GM23338 (cell line): ENCODE measurements around the gene TSPAN4. TPM values are rescaled to one million over a fixed set of nuclear protein-coding genes. Genes with fewer than 3 reads are reported as not detected.

Experiments used
- ATAC-seq: fragments of 200-7000 bp; cut with Tn5 transposase; 3 replicates; pipeline ENCODE4 v1.9.1; 2020
- DNase-seq: peaks from one replicate; pipeline ENCODE4 v3.0.0-alpha.2; 2015; ENCODE audit warnings: low spot score
- H2AFZ ChIP-seq: fragments of 200-600 bp; sonication (generic); 2 replicates; pipeline ENCODE4 v1.8.0; 2016; ENCODE audit warnings: antibody characterized with exemption, mild to moderate bottlenecking, moderate library complexity
- H3F3A ChIP-seq: fragments of 200-600 bp; sonication (generic); replicated peaks from 2 replicates; pipeline ENCODE4 v1.8.0; 2017; ENCODE audit warnings: antibody characterized with exemption, mixed run types, low read depth
- H3K27ac ChIP-seq: fragments of 200-600 bp; sonication (generic); 2 replicates; pipeline ENCODE4 v1.6.1; 2016; ENCODE audit warnings: low read depth
- H3K27me3 ChIP-seq: fragments of 200-600 bp; sonication (generic); 2 replicates; pipeline ENCODE4 v1.8.0; 2016; ENCODE audit warnings: mild to moderate bottlenecking, mixed run types, moderate library complexity; ENCODE audit not compliant: insufficient read depth
- H3K36me3 ChIP-seq: fragments of 200-600 bp; sonication (generic); 2 replicates; pipeline ENCODE4 v1.8.0; 2016; ENCODE audit warnings: mild to moderate bottlenecking; ENCODE audit not compliant: insufficient read depth
- H3K4me1 ChIP-seq: fragments of 200-600 bp; sonication (generic); 2 replicates; pipeline ENCODE4 v1.8.0; 2016; ENCODE audit warnings: mild to moderate bottlenecking, moderate library complexity; ENCODE audit not compliant: insufficient read depth
- H3K4me2 ChIP-seq: fragments of 200-600 bp; sonication (generic); 2 replicates; pipeline ENCODE4 v1.7.1; 2017; ENCODE audit warnings: mixed run types
- H3K4me3 ChIP-seq: fragments of 200-600 bp; sonication (generic); 2 replicates; pipeline ENCODE4 v1.6.1; 2016; ENCODE audit warnings: mixed run types
- H3K79me2 ChIP-seq: fragments of 200-600 bp; sonication (generic); replicated peaks from 2 replicates; pipeline ENCODE4 v1.8.0; 2017; ENCODE audit warnings: mild to moderate bottlenecking; ENCODE audit not compliant: insufficient read depth
- H3K9me2 ChIP-seq: fragments of 200-600 bp; sonication (generic); 2 replicates; pipeline ENCODE4 v1.8.0; 2017; ENCODE audit not compliant: insufficient read depth
- H4K20me1 ChIP-seq: fragments of 200-600 bp; sonication (generic); replicated peaks from 2 replicates; pipeline ENCODE4 v1.8.0; 2017; ENCODE audit warnings: mild to moderate bottlenecking; ENCODE audit not compliant: insufficient read depth
- H3K27ac Mint-ChIP-seq: 2 replicates; pipeline ENCODE4 v1.8.0; 2020; ENCODE audit warnings: inconsistent platforms, mild to moderate bottlenecking, moderate library complexity, mixed read lengths
- H3K27me3 Mint-ChIP-seq: 3 replicates; pipeline ENCODE4 v1.8.0; 2022; ENCODE audit warnings: low read depth, mild to moderate bottlenecking, moderate library complexity, mixed read lengths, inconsistent platforms; ENCODE audit not compliant: insufficient read depth, poor library complexity
- H3K36me3 Mint-ChIP-seq: 3 replicates; pipeline ENCODE4 v1.8.0; 2021; ENCODE audit warnings: low read depth, mild to moderate bottlenecking, inconsistent platforms, moderate library complexity, mixed read lengths
- H3K4me1 Mint-ChIP-seq: 3 replicates; pipeline ENCODE4 v1.8.0; 2020; ENCODE audit warnings: mild to moderate bottlenecking, inconsistent platforms, mixed read lengths
- H3K4me3 Mint-ChIP-seq: 3 replicates; pipeline ENCODE4 v1.8.0; 2021; ENCODE audit warnings: moderate library complexity, mild to moderate bottlenecking, inconsistent platforms, mixed read lengths
- H3K9me3 Mint-ChIP-seq: 3 replicates; pipeline ENCODE4 v1.8.0; 2020; ENCODE audit warnings: moderate library complexity, mild to moderate bottlenecking, inconsistent platforms, mixed read lengths
- CREB1 ChIP-seq: fragments of 250-450 bp; sonication (Bioruptor Pico); IDR thresholded peaks from 2 replicates; pipeline ENCODE4 v1.5.0; 2020; ENCODE audit warnings: low read depth, mild to moderate bottlenecking, moderate library complexity
- CTCF ChIP-seq, 2 experiments: fragments of 200-600 bp in 1 of 2; sonication (generic) in 1 of 2; conservative IDR thresholded peaks; 2 replicates each; pipeline versions ENCODE4 v1.5.1 to v1.6.1; 2016 to 2017; ENCODE audit warnings: antibody characterized with exemption in 2 of 2, low read depth in 2 of 2, mild to moderate bottlenecking in 2 of 2, moderate library complexity in 1 of 2
- EZH2 ChIP-seq: fragments of 200-600 bp; sonication (generic); IDR thresholded peaks from one replicate; pipeline ENCODE4 v1.8.0; 2017; ENCODE audit warnings: antibody characterized with exemption, mild to moderate bottlenecking, low read depth; ENCODE audit not compliant: unreplicated experiment
- EZH2phosphoT487 ChIP-seq: fragments of 200-600 bp; sonication (generic); IDR thresholded peaks from one replicate; pipeline ENCODE4 v1.8.1; 2018; ENCODE audit warnings: antibody characterized with exemption; ENCODE audit not compliant: unreplicated experiment
- JUNB ChIP-seq: IDR thresholded peaks from one replicate; pipeline ENCODE4 v1.6.1; 2016; ENCODE audit warnings: antibody characterized with exemption; ENCODE audit not compliant: unreplicated experiment
- NANOG ChIP-seq: IDR thresholded peaks from 2 replicates; pipeline ENCODE4 v1.6.1; 2016; ENCODE audit warnings: antibody characterized with exemption, borderline replicate concordance
- POLR2AphosphoS5 ChIP-seq: IDR thresholded peaks from 2 replicates; pipeline ENCODE4 v1.6.1; 2016; ENCODE audit warnings: antibody characterized with exemption, low read depth
- STAT1 ChIP-seq: IDR thresholded peaks from one replicate; pipeline ENCODE4 v1.6.1; 2016; ENCODE audit warnings: antibody characterized with exemption; ENCODE audit not compliant: unreplicated experiment
- ZNF114 ChIP-seq: fragments of 250-450 bp; sonication (Bioruptor Pico); IDR thresholded peaks from 2 replicates; pipeline ENCODE4 v1.5.0; 2020; ENCODE audit warnings: mild to moderate bottlenecking, moderate library complexity
- ZNF331 ChIP-seq: fragments of 250-450 bp; sonication (Bioruptor Pico); IDR thresholded peaks from 2 replicates; pipeline ENCODE4 v1.5.0; 2020; ENCODE audit warnings: low read depth, mild to moderate bottlenecking, moderate library complexity
- polyA plus RNA-seq: library from polyadenylated mRNA; unstranded; fragments of >200 nt; fragmentation: Nextera tagmentation; extraction: Ambion mirVana; gene quantifications from 2 replicates; pipeline ENCODE4 v1.2.1, GENCODE V29; 2016
- total RNA-seq: library from RNA; depleted of rRNA; stranded (reverse); fragments of >200 nt; shearing (Covaris generic); gene quantifications from 2 replicates; pipeline ENCODE4 v1.2.3, GENCODE V29; 2014
- TF ChIP-seq, protein P1 (sequence below): IDR thresholded peaks from 2 replicates; pipeline ENCODE4 v1.6.1; 2016; ENCODE audit warnings: antibody characterized with exemption
- TF ChIP-seq, protein P2 (sequence below): fragments of 250-450 bp; sonication (Bioruptor Pico); IDR thresholded peaks from 2 replicates; pipeline ENCODE4 v1.5.0; 2020; ENCODE audit warnings: mild to moderate bottlenecking, moderate library complexity
- TF ChIP-seq, protein P3 (sequence below): IDR thresholded peaks from one replicate; pipeline ENCODE4 v1.6.1; 2018; ENCODE audit warnings: antibody characterized with exemption; ENCODE audit not compliant: unreplicated experiment

Gene TSPAN4
- total and polyA plus RNA-seq, 2 experiments from 2014 or later = 76.8 to 150 TPM

DNA sequence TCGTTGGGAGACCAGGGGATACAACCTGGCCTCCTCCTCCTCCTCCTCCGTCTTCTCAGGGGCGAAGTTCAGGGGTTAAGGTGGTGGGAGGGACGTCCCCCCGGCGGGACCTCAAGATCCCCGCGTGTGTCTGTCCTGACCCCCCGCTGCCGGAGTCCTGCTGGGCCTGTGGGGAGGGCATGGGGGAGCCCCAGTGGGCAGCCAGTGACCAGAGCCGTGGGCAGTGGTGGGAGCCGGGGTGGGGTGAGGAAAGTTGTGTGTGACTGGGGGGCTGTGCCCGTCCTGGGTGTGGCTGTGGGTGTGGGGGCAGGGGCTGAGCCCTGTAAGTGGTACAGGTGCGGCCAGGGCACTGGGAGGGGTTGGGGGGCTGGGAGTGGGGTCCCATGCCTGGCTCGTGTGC lies 10.1 kb downstream of the TSPAN4 start:
- Mint-ChIP-seq H3K9me3 (no peaks in the 10 kb centered on the region), H3K36me3 (no peaks in the 10 kb centered on the region), H3K27me3 (peaks cover 9% of the 10 kb centered on the region), H3K4me1 (peaks cover 29% of the 10 kb centered on the region), H3K4me3 (no peak overlapping the region), H3K27ac (no peak overlapping the region)
- Histone ChIP-seq H3K36me3 (no peaks in the 10 kb centered on the region), H3K79me2 (0 out of 2 replicates have a peak, but pooled peaks cover 3% of the 10 kb centered on the region), H2AFZ (no peak overlapping the region), H3F3A (peaks cover 9% of the 10 kb centered on the region), H3K27ac (no peak overlapping the region), H3K4me3 (no peak overlapping the region), H3K4me2 (no peak overlapping the region), H3K9me2 (no peaks in the 10 kb centered on the region), H3K27me3 (no peaks in the 10 kb centered on the region), H3K4me1 (peaks cover 26% of the 10 kb centered on the region), H4K20me1 (peaks cover 17% of the 10 kb centered on the region)
- DNase-seq (no peak), ATAC-seq (no peak)
- TF ChIP-seq ZNF114 = no peak
- TF ChIP-seq JUNB = no peak
- TF ChIP-seq NANOG = no peak
- no peak for TF ChIP-seq EZH2
- no peak for TF ChIP-seq POLR2AphosphoS5
- TF ChIP-seq EZH2phosphoT487 = no peak
- no peak for TF ChIP-seq CTCF (conservative IDR thresholded peaks at IDR 0.05; ENCODE audit: low read depth in 2 of 2)
- TF ChIP-seq, protein P1, sequence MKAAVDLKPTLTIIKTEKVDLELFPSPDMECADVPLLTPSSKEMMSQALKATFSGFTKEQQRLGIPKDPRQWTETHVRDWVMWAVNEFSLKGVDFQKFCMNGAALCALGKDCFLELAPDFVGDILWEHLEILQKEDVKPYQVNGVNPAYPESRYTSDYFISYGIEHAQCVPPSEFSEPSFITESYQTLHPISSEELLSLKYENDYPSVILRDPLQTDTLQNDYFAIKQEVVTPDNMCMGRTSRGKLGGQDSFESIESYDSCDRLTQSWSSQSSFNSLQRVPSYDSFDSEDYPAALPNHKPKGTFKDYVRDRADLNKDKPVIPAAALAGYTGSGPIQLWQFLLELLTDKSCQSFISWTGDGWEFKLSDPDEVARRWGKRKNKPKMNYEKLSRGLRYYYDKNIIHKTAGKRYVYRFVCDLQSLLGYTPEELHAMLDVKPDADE = no peak
- TF ChIP-seq STAT1 = no peak
- TF ChIP-seq, protein P2, sequence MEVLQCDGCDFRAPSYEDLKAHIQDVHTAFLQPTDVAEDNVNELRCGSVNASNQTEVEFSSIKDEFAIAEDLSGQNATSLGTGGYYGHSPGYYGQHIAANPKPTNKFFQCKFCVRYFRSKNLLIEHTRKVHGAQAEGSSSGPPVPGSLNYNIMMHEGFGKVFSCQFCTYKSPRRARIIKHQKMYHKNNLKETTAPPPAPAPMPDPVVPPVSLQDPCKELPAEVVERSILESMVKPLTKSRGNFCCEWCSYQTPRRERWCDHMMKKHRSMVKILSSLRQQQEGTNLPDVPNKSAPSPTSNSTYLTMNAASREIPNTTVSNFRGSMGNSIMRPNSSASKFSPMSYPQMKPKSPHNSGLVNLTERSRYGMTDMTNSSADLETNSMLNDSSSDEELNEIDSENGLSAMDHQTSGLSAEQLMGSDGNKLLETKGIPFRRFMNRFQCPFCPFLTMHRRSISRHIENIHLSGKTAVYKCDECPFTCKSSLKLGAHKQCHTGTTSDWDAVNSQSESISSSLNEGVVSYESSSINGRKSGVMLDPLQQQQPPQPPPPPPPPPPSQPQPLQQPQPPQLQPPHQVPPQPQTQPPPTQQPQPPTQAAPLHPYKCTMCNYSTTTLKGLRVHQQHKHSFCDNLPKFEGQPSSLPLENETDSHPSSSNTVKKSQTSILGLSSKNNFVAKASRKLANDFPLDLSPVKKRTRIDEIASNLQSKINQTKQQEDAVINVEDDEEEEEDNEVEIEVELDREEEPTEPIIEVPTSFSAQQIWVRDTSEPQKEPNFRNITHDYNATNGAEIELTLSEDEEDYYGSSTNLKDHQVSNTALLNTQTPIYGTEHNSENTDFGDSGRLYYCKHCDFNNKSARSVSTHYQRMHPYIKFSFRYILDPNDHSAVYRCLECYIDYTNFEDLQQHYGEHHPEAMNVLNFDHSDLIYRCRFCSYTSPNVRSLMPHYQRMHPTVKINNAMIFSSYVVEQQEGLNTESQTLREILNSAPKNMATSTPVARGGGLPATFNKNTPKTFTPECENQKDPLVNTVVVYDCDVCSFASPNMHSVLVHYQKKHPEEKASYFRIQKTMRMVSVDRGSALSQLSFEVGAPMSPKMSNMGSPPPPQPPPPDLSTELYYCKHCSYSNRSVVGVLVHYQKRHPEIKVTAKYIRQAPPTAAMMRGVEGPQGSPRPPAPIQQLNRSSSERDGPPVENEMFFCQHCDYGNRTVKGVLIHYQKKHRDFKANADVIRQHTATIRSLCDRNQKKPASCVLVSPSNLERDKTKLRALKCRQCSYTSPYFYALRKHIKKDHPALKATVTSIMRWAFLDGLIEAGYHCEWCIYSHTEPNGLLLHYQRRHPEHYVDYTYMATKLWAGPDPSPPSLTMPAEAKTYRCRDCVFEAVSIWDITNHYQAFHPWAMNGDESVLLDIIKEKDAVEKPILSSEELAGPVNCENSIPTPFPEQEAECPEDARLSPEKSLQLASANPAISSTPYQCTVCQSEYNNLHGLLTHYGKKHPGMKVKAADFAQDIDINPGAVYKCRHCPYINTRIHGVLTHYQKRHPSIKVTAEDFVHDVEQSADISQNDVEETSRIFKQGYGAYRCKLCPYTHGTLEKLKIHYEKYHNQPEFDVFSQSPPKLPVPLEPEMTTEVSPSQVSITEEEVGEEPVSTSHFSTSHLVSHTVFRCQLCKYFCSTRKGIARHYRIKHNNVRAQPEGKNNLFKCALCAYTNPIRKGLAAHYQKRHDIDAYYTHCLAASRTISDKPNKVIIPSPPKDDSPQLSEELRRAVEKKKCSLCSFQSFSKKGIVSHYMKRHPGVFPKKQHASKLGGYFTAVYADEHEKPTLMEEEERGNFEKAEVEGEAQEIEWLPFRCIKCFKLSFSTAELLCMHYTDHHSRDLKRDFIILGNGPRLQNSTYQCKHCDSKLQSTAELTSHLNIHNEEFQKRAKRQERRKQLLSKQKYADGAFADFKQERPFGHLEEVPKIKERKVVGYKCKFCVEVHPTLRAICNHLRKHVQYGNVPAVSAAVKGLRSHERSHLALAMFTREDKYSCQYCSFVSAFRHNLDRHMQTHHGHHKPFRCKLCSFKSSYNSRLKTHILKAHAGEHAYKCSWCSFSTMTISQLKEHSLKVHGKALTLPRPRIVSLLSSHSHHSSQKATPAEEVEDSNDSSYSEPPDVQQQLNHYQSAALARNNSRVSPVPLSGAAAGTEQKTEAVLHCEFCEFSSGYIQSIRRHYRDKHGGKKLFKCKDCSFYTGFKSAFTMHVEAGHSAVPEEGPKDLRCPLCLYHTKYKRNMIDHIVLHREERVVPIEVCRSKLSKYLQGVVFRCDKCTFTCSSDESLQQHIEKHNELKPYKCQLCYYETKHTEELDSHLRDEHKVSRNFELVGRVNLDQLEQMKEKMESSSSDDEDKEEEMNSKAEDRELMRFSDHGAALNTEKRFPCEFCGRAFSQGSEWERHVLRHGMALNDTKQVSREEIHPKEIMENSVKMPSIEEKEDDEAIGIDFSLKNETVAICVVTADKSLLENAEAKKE (CRISPR knock-in tag) = no peak
- TF ChIP-seq, protein P3, sequence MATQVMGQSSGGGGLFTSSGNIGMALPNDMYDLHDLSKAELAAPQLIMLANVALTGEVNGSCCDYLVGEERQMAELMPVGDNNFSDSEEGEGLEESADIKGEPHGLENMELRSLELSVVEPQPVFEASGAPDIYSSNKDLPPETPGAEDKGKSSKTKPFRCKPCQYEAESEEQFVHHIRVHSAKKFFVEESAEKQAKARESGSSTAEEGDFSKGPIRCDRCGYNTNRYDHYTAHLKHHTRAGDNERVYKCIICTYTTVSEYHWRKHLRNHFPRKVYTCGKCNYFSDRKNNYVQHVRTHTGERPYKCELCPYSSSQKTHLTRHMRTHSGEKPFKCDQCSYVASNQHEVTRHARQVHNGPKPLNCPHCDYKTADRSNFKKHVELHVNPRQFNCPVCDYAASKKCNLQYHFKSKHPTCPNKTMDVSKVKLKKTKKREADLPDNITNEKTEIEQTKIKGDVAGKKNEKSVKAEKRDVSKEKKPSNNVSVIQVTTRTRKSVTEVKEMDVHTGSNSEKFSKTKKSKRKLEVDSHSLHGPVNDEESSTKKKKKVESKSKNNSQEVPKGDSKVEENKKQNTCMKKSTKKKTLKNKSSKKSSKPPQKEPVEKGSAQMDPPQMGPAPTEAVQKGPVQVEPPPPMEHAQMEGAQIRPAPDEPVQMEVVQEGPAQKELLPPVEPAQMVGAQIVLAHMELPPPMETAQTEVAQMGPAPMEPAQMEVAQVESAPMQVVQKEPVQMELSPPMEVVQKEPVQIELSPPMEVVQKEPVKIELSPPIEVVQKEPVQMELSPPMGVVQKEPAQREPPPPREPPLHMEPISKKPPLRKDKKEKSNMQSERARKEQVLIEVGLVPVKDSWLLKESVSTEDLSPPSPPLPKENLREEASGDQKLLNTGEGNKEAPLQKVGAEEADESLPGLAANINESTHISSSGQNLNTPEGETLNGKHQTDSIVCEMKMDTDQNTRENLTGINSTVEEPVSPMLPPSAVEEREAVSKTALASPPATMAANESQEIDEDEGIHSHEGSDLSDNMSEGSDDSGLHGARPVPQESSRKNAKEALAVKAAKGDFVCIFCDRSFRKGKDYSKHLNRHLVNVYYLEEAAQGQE = no peak
- TF ChIP-seq CREB1 (CRISPR knock-in tag) = no peak
- no peak for TF ChIP-seq ZNF331 (CRISPR knock-in tag)
